H1 (cell line): ENCODE measurements around the gene MYO16. TPM values are rescaled to one million over a fixed set of nuclear protein-coding genes. Genes with fewer than 3 reads are reported as not detected.

Experiments used
- CTCF ChIA-PET: fragments of 300-600 bp; sonication (Branson Sonifier 250); formaldehyde crosslinking; loops from one replicate; lab custom pipeline; 2021; ENCODE audit not compliant: partially characterized antibody; lab: Charles Lee
- POLR2A ChIA-PET: fragments of 300-600 bp; sonication (Branson Sonifier 250); formaldehyde crosslinking; loops from one replicate; lab custom pipeline; 2021; ENCODE audit warnings: inconsistent platforms; ENCODE audit not compliant: partially characterized antibody; lab: Charles Lee
- DNase-seq, 2 experiments: peaks; one replicate each; pipeline versions ENCODE4 v3.0.0 to v3.0.0-alpha.2; 2010 to 2022; ENCODE audit warnings: low spot score in 2 of 2, low read depth in 1 of 2, mixed read lengths in 1 of 2
- FAIRE-seq: peaks from 2 replicates; lab custom pipeline; 2011; peaks lifted over from hg19 to GRCh38; lab: Jason Lieb, UNC
- H2AFZ ChIP-seq: 2 replicates; pipeline ENCODE4 v1.8.1; 2012; ENCODE audit warnings: low read length, inconsistent platforms
- H2AK5ac ChIP-seq: 2 replicates; pipeline ENCODE4 v1.6.1; 2013; ENCODE audit warnings: low read depth, low read length
- H2BK120ac ChIP-seq: replicated peaks from 2 replicates; pipeline ENCODE3; 2013; ENCODE audit warnings: low read depth, low read length, inconsistent platforms
- H2BK12ac ChIP-seq: 2 replicates; pipeline ENCODE4 v1.6.1; 2013; ENCODE audit warnings: low read depth, low read length
- H2BK15ac ChIP-seq: 2 replicates; pipeline ENCODE4 v1.6.1; 2013; ENCODE audit warnings: low read length
- H2BK20ac ChIP-seq: 2 replicates; pipeline ENCODE4 v1.6.1; 2013; ENCODE audit warnings: low read length
- H2BK5ac ChIP-seq: 2 replicates; pipeline ENCODE4 v1.6.1; 2013; ENCODE audit warnings: low read depth, low read length
- H3K14ac ChIP-seq: 2 replicates; pipeline ENCODE4 v1.6.1; 2013; ENCODE audit warnings: inconsistent platforms; ENCODE audit not compliant: insufficient read length
- H3K18ac ChIP-seq: 2 replicates; pipeline ENCODE4 v1.6.1; 2013; ENCODE audit warnings: low read length; ENCODE audit errors: extremely low read depth
- H3K23ac ChIP-seq: 2 replicates; pipeline ENCODE4 v1.6.1; 2013; ENCODE audit warnings: inconsistent platforms; ENCODE audit not compliant: insufficient read length
- H3K23me2 ChIP-seq: 2 replicates; pipeline ENCODE4 v1.6.1; 2013; ENCODE audit warnings: low read depth, low read length
- H3K27ac ChIP-seq: 2 replicates; pipeline ENCODE4 v1.6.1; 2011; ENCODE audit warnings: low read depth, low read length, inconsistent platforms
- H3K27me3 ChIP-seq, 4 experiments: replicated peaks in 1 of 4; 1 replicate in 1 of 4; 2 replicates in 3 of 4; pipeline versions ENCODE4 v1.6.1 to v1.8.1; 2011 to 2013; ENCODE audit warnings: low read length in 3 of 4, mild to moderate bottlenecking in 3 of 4, inconsistent platforms in 2 of 4, mixed read lengths in 2 of 4, moderate library complexity in 1 of 4; ENCODE audit not compliant: control insufficient read depth in 3 of 4, insufficient read depth in 3 of 4; ENCODE audit errors: extremely low read depth in 1 of 4
- H3K36me3 ChIP-seq, 4 experiments: 2 replicates each; pipeline versions ENCODE4 v1.6.1 to v1.8.1; 2011 to 2013; ENCODE audit warnings: mild to moderate bottlenecking in 4 of 4, low read length in 3 of 4, moderate library complexity in 2 of 4, control low read depth in 1 of 4, inconsistent platforms in 1 of 4; ENCODE audit not compliant: insufficient read depth in 4 of 4, control insufficient read depth in 2 of 4
- H3K4ac ChIP-seq: replicated peaks from 2 replicates; pipeline ENCODE3; 2013; ENCODE audit warnings: low read length, low read depth, mixed read lengths, inconsistent platforms; ENCODE audit not compliant: insufficient read length
- H3K4me1 ChIP-seq, 4 experiments: replicated peaks in 1 of 4; 1 replicate in 1 of 4; 2 replicates in 3 of 4; pipeline versions ENCODE4 v1.6.1 to v1.8.1; 2011 to 2013; ENCODE audit warnings: low read length in 3 of 4, inconsistent platforms in 2 of 4, mixed read lengths in 1 of 4; ENCODE audit not compliant: insufficient read depth in 4 of 4, control insufficient read depth in 3 of 4
- H3K4me2 ChIP-seq, 2 experiments: 2 replicates each; pipeline versions ENCODE4 v1.6.1 to v1.8.1; 2011 to 2013; ENCODE audit warnings: low read depth in 2 of 2, low read length in 2 of 2, control low read depth in 1 of 2, inconsistent platforms in 1 of 2, mild to moderate bottlenecking in 1 of 2; ENCODE audit not compliant: insufficient read depth in 1 of 2
- H3K4me3 ChIP-seq, 4 experiments: fragments of 200-600, 300-600 bp in 1 of 4; sonication (generic), shearing (Covaris generic), sonication (Bioruptor Twin) in 1 of 4; 2 replicates each; pipeline versions ENCODE4 v1.5.1 to v1.8.1; 2011 to 2016; ENCODE audit warnings: low read length in 4 of 4, low read depth in 3 of 4, control low read depth in 2 of 4, inconsistent platforms in 2 of 4, mild to moderate bottlenecking in 2 of 4, mixed read lengths in 1 of 4, moderate library complexity in 1 of 4; ENCODE audit not compliant: insufficient read depth in 2 of 4; ENCODE audit errors: extremely low read depth in 1 of 4
- H3K56ac ChIP-seq: replicated peaks from 2 replicates; pipeline ENCODE3; 2013; ENCODE audit warnings: low read depth, mild to moderate bottlenecking, mixed read lengths, low read length, inconsistent platforms; ENCODE audit not compliant: insufficient read length
- H3K79me1 ChIP-seq: 2 replicates; pipeline ENCODE4 v1.6.1; 2013; ENCODE audit warnings: low read depth, low read length, control low read depth
- H3K79me2 ChIP-seq, 2 experiments: 2 replicates each; pipeline versions ENCODE4 v1.6.1 to v1.8.1; 2012 to 2013; ENCODE audit warnings: low read length in 2 of 2, mild to moderate bottlenecking in 2 of 2, inconsistent platforms in 1 of 2; ENCODE audit not compliant: insufficient read depth in 2 of 2, control insufficient read depth in 1 of 2
- H3K9ac ChIP-seq, 4 experiments: replicated peaks in 1 of 4; 1 replicate in 1 of 4; 2 replicates in 3 of 4; pipeline versions ENCODE4 v1.6.1 to v1.8.1; 2011 to 2013; ENCODE audit warnings: low read depth in 3 of 4, low read length in 3 of 4, control low read depth in 2 of 4, mild to moderate bottlenecking in 2 of 4, moderate library complexity in 2 of 4, inconsistent platforms in 1 of 4; ENCODE audit errors: extremely low read depth in 1 of 4
- H3K9me3 ChIP-seq, 2 experiments: 2 replicates each; pipeline versions ENCODE4 v1.6.1 to v1.8.1; 2012 to 2013; ENCODE audit warnings: mild to moderate bottlenecking in 2 of 2, moderate library complexity in 2 of 2, control low read depth in 1 of 2, inconsistent platforms in 1 of 2, low read depth in 1 of 2, low read length in 1 of 2, mixed read lengths in 1 of 2; ENCODE audit not compliant: insufficient read depth in 2 of 2
- H4K20me1 ChIP-seq, 2 experiments: replicated peaks in 1 of 2; 2 replicates each; pipeline versions ENCODE3 to v1.8.1; 2011 to 2013; ENCODE audit warnings: inconsistent platforms in 2 of 2, low read length in 2 of 2, mild to moderate bottlenecking in 1 of 2; ENCODE audit not compliant: insufficient read depth in 2 of 2, control insufficient read depth in 1 of 2
- H4K5ac ChIP-seq: 2 replicates; pipeline ENCODE4 v1.6.1; 2013; ENCODE audit warnings: low read length, low read depth, mixed read lengths, inconsistent platforms; ENCODE audit not compliant: insufficient read length
- H4K8ac ChIP-seq: 2 replicates; pipeline ENCODE4 v1.8.0; 2013; ENCODE audit warnings: mild to moderate bottlenecking, moderate library complexity, low read length, inconsistent platforms; ENCODE audit not compliant: insufficient read depth; ENCODE audit errors: extremely low read depth
- H4K91ac ChIP-seq: replicated peaks from 2 replicates; pipeline ENCODE3; 2013; ENCODE audit warnings: low read length, mixed read lengths, inconsistent platforms; ENCODE audit not compliant: insufficient read length
- E2F6 ChIP-seq: IDR thresholded peaks from 2 replicates; pipeline ENCODE4 v1.6.1; 2012; ENCODE audit warnings: inconsistent platforms
- EZH2 ChIP-seq: fragments of 200-600 bp; sonication (generic); IDR thresholded peaks from 2 replicates; pipeline ENCODE4 v1.7.1; 2012; ENCODE audit warnings: low read depth, mild to moderate bottlenecking, moderate library complexity, low read length, inconsistent platforms; ENCODE audit not compliant: severe bottlenecking
- FOSL1 ChIP-seq: IDR thresholded peaks from 2 replicates; pipeline ENCODE4 v1.6.1; 2011; ENCODE audit warnings: mild to moderate bottlenecking, low read depth, low read length, moderate library complexity; ENCODE audit not compliant: insufficient read depth
- JUN ChIP-seq: IDR thresholded peaks from 2 replicates; pipeline ENCODE4 v1.6.1; 2011; ENCODE audit warnings: low read depth, mild to moderate bottlenecking, improper control_type of control experiment, low read length
- PHF8 ChIP-seq: fragments of 200-600 bp; sonication (generic); conservative IDR thresholded peaks from 2 replicates; pipeline ENCODE4 v1.7.1; 2012; ENCODE audit warnings: low read depth, mild to moderate bottlenecking, inconsistent platforms, low read length, moderate library complexity
- USF2 ChIP-seq: IDR thresholded peaks from 2 replicates; pipeline ENCODE4 v1.6.1; 2011; ENCODE audit warnings: low read length, improper control_type of control experiment
- WGBS, 2 experiments: shearing (Covaris generic) in 1 of 2; methylation state at CpG; one replicate each; pipeline versions ENCODE4 v1.1.6 to v1.1.7; 2013 to 2015; ENCODE audit warnings: low lambda C conversion rate in 2 of 2, mixed read lengths in 2 of 2, inconsistent platforms in 1 of 2, low coverage in 1 of 2, missing lambda C conversion rate in 1 of 2; ENCODE audit not compliant: insufficient replicate concordance in 2 of 2, insufficient coverage in 1 of 2, insufficient read length in 1 of 2; ENCODE audit errors: extremely low coverage in 1 of 2, missing lambda C conversion rate in 1 of 2; 5-methylcytosine and 5-hydroxymethylcytosine counted together
- polyA plus RNA-seq, 7 experiments: library from polyadenylated mRNA; depleted of rRNA in 3 of 7; stranded (reverse) in 5 of 7; unstranded in 2 of 7; fragments of >200 nt in 5 of 7; fragments of 200-250 nt in 2 of 7; gene quantifications; 1 replicate in 5 of 7; 2 replicates in 1 of 7; 4 replicates in 1 of 7; pipeline versions ENCODE4 v1.2.1 to v1.2.3, GENCODE V29; 2011 to 2013; ENCODE audit warnings: missing spikeins in 2 of 7, mixed read lengths in 2 of 7
- total RNA-seq: library from RNA; stranded (reverse); fragmentation: NEBNext Ultra II Directional; extraction: Animal tissue kit (Norgen Biotek cat#: 25700); gene quantifications from 2 replicates; pipeline ENCODE4 v1.2.1, GENCODE V29; 2021
- TF ChIP-seq, protein P1 (sequence below): IDR thresholded peaks from 2 replicates; pipeline ENCODE4 v1.6.1; 2012; ENCODE audit warnings: inconsistent platforms

The MYO16 gene
- total and polyA plus RNA-seq, 2 of the 8 experiments (the other 6 are each of a cell fraction or from before 2014, with no cell fraction given): 0.02 to 0.22 TPM

DNA sequence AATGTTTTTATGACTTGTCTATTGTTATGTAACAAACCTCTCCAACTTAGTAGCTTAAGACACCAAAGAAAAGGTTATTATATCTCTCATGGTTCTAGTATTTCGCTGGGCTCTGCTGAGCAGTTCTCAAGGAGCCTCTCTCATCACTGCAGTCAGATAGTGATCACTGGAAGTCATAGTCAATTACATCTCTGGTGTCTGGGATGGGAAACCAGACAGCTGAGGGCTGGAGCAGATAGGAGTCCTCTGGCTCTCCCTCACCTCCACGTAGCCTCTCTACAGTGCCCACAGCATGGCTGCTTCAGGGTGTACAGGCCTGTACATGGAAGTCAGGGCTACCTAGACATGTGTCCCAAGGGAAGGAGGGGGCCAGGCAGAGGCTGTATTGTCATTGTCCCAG, 507.5 kb downstream of the MYO16 start:
- POLR2A ChIA-PET: no interaction called here
- Histone ChIP-seq H2BK120ac (no peak overlapping the region), H2BK12ac (no peak overlapping the region), H4K5ac (no peak overlapping the region), H3K23ac (no peak overlapping the region), H4K20me1 (no peaks in the 10 kb centered on the region), H2AK5ac (no peak overlapping the region), H3K9me3 (peaks cover 6 to 12% of the 10 kb centered on the region in 2 experiments), H3K36me3 (no peaks in the 10 kb centered on the region; a peak in 1 of 8 replicates), H3K4ac (no peak overlapping the region), H3K18ac (no peak overlapping the region), H3K4me1 (peaks cover 0 to 2% (median 0%) of the 10 kb centered on the region in 4 experiments; a peak in 1 of 7 replicates), H4K8ac (no peak overlapping the region), H2AFZ (no peak overlapping the region), H3K4me3 (no peak overlapping the region), H4K91ac (no peak overlapping the region), H3K27ac (no peak overlapping the region), H3K4me2 (no peak overlapping the region), H2BK20ac (no peak overlapping the region), H3K79me1 (no peaks in the 10 kb centered on the region), H3K9ac (no peak overlapping the region), H3K14ac (no peak overlapping the region), H3K56ac (no peak overlapping the region), H3K79me2 (no peaks in the 10 kb centered on the region), H3K27me3 (no peaks in the 10 kb centered on the region), H3K23me2 (no peaks in the 10 kb centered on the region), H2BK15ac (no peak overlapping the region), H2BK5ac (no peak overlapping the region)
- DNase-seq (no peak), FAIRE-seq (no peak)
- CTCF ChIA-PET: interaction anchor here (0.8 to 2.4 kb wide), 5 partner anchors 14 to 195 kb away, joined by 3 to 14 read pairs (median 3); no protein-coding TSS in a partner anchor
- 87% methylated on average over 2 of the region's 2 CpGs; no CpG with 5 or more reads in 1 of the 2 experiments for WGBS, 2 experiments
- TF ChIP-seq, protein P1, sequence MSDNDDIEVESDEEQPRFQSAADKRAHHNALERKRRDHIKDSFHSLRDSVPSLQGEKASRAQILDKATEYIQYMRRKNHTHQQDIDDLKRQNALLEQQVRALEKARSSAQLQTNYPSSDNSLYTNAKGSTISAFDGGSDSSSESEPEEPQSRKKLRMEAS: no peak
- no peak for TF ChIP-seq PHF8
- TF ChIP-seq E2F6: no peak
- no peak for TF ChIP-seq EZH2
- no peak for TF ChIP-seq JUN
- TF ChIP-seq USF2: no peak
- no peak for TF ChIP-seq FOSL1
